ENCODE measurements around the gene DNAH6. TPM values are rescaled to one million over a fixed set of nuclear protein-coding genes. Genes with fewer than 3 reads are reported as not detected.

The DNAH6 gene
- total RNA-seq, 6 donors from 2014 or later, result 0.37 to 25.0 (median 4.2) TPM

GRCh38 chr2:84801811-84802210 is 285.5 kb downstream of the DNAH6 start:
- TF ChIP-seq POLR2A (IDR thresholded peaks at IDR 0.05) (no peak), CTCF (IDR thresholded peaks at IDR 0.05) (no peak), EP300 (IDR thresholded peaks at IDR 0.05) (no peak), POLR2AphosphoS5 (IDR thresholded peaks at IDR 0.05) (no peak)
- Histone ChIP-seq H3K4me1 (peaks cover 3 to 12% (median 3%) of the 10 kb centered on the region in 4 donors), H3K27ac (no peak overlapping the region), H3K9me3 (no peaks in the 10 kb centered on the region), H3K27me3 (no peaks in the 10 kb centered on the region), H3K4me3 (no peak overlapping the region), H3K36me3 (no peaks in the 10 kb centered on the region)
- DNase-seq (no peak), ATAC-seq (ENCODE audit: low FRiP score in 2 of 2) (no peak)
- WGBS, 2 donors, result 85 to 100% methylated on average over 2 of the region's 2 CpGs

DNA sequence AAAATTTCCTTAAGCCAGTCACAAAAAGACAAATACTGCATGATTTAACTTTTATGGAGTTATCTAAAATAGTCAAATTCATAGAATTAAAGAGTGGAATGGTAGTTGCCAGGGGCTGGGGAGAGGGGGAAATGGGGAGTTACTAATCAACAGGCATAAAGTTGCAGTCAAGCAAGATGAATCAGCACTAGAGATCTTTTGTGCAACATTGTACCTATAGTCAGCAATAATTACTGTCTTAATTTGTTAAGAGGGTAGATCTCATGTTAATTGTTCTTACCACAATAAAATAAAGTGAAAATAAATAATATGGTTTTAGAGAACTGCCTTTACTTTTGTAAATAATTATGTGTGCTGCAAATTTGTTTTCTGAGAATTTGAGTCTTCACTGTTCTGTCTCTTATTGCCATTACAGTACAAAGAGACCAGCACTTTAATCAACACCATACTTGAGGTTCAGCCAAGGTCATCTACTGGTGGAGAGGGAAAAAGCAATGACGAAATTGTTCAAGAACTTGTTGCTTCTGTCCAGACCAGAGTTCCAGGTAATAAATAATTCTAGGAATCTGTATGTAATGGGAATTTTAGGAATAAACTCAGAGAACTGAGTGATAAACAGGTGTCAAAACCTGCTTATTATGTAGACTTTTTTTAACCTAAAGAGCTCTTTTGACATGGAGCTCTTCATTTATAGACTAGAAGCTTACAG is 289.1 kb downstream of the DNAH6 start:
- peak overlapping the region in 1 of 4 donors; percentile 27 for H3K27ac ChIP-seq

GRCh38 chr2:84807063-84807485 is 290.8 kb downstream of the DNAH6 start:
- peak; percentile 85 to 86 for ATAC-seq (ENCODE audit: low FRiP score in 2 of 2)
- 8 to 17% methylated on average over 4 of the region's 4 CpGs for WGBS, 2 donors
- Histone ChIP-seq H3K4me3 (no peak overlapping the region), H3K27me3 (no peaks in the 10 kb centered on the region), H3K9me3 (no peaks in the 10 kb centered on the region), H3K4me1 (peaks cover 11 to 22% (median 11%) of the 10 kb centered on the region in 4 donors), H3K36me3 (no peaks in the 10 kb centered on the region), H3K27ac (peak overlapping the region; percentile 57 to 67 (median 60))
- DNase-seq, result peak in 1 of 2 donors; percentile 55
- no peak for TF ChIP-seq CTCF (IDR thresholded peaks at IDR 0.05)
- no peak for TF ChIP-seq POLR2A (IDR thresholded peaks at IDR 0.05)
- no peak for TF ChIP-seq POLR2AphosphoS5 (IDR thresholded peaks at IDR 0.05)
- TF ChIP-seq EP300 (IDR thresholded peaks at IDR 0.05), result no peak

More for the DNA sequence above, 289.1 kb downstream of the DNAH6 start:
- H3K36me3 ChIP-seq, result no peaks in the 10 kb centered on the region
- no peaks in the 10 kb centered on the region for H3K27me3 ChIP-seq
- no peak for TF ChIP-seq POLR2A (IDR thresholded peaks at IDR 0.05)
- TF ChIP-seq EP300 (IDR thresholded peaks at IDR 0.05), result no peak
- TF ChIP-seq POLR2AphosphoS5 (IDR thresholded peaks at IDR 0.05), result no peak
- TF ChIP-seq CTCF (IDR thresholded peaks at IDR 0.05), result no peak
- peaks cover 11 to 22% (median 11%) of the 10 kb centered on the region in 4 donors for H3K4me1 ChIP-seq
- ATAC-seq (ENCODE audit: low FRiP score in 2 of 2) (peak in 1 of 2 donors; percentile 37), DNase-seq (no peak)
- H3K4me3 ChIP-seq, result no peak overlapping the region
- WGBS, 2 donors, result 50 to 60% methylated on average over 1 of the region's 1 CpG
- no peaks in the 10 kb centered on the region for H3K9me3 ChIP-seq

GRCh38 chr2:84808279-84808678 is 292.0 kb downstream of the DNAH6 start:
- no peaks in the 10 kb centered on the region for H3K27me3 ChIP-seq
- H3K4me1 ChIP-seq, result peaks cover 11 to 22% (median 11%) of the 10 kb centered on the region in 4 donors
- peak overlapping the region in 3 of 4 donors; percentile 57 to 67 (median 63) for H3K27ac ChIP-seq
- peak; percentile 32 to 76 for ATAC-seq (ENCODE audit: low FRiP score in 2 of 2)
- H3K9me3 ChIP-seq, result no peaks in the 10 kb centered on the region
- H3K36me3 ChIP-seq, result no peaks in the 10 kb centered on the region
- H3K4me3 ChIP-seq, result no peak overlapping the region
- peak in 1 of 2 donors; percentile 58 for DNase-seq
- 41 to 57% methylated on average over 4 of the region's 4 CpGs for WGBS, 2 donors
- TF ChIP-seq EP300 (IDR thresholded peaks at IDR 0.05) (peak in 1 of 4 donors; percentile 5), POLR2AphosphoS5 (IDR thresholded peaks at IDR 0.05) (no peak)

- H3K4me1 ChIP-seq, result peaks cover 6 to 10% (median 7%) of the 10 kb centered on the region in 4 donors
- DNase-seq (no peak), ATAC-seq (ENCODE audit: low FRiP score in 2 of 2) (no peak)
- no peaks in the 10 kb centered on the region for H3K27me3 ChIP-seq
- TF ChIP-seq POLR2A (IDR thresholded peaks at IDR 0.05) (no peak), EP300 (IDR thresholded peaks at IDR 0.05) (no peak), POLR2AphosphoS5 (IDR thresholded peaks at IDR 0.05) (no peak)
- no peaks in the 10 kb centered on the region for H3K9me3 ChIP-seq
- WGBS, 2 donors, result 94 to 96% methylated on average over 6 of the region's 6 CpGs
- no peaks in the 10 kb centered on the region for H3K36me3 ChIP-seq
- H3K4me3 ChIP-seq, result no peak overlapping the region
- H3K27ac ChIP-seq, result no peak overlapping the region
These were observed 295.6 kb downstream of the DNAH6 start for GRCh38 chr2:84811839-84812431.
